Measurements from ENCODE around the gene PAX3. TPM values are rescaled to one million over a fixed set of nuclear protein-coding genes. Genes with fewer than 3 reads are reported as not detected.

The PAX3 gene
- total RNA-seq, 1 experiment from 2014 or later: not detected

GRCh38 chr2:222333397-222333796, 34.6 kb upstream of the PAX3 start:
- TF ChIP-seq CTCF (IDR thresholded peaks at IDR 0.05; ENCODE audit: insufficient read depth in 1 of 2, low read depth in 1 of 2, low read length in 1 of 2, severe bottlenecking in 1 of 2, unreplicated experiment in 1 of 2): no peak
- CTCF ChIA-PET: no interaction called here
- H3K9me3 ChIP-seq: peaks cover 4% of the 10 kb centered on the region
- no TSS peak for BruUV-seq (replicated peaks)
- Mint-ChIP-seq H3K27ac (ENCODE audit: unreplicated experiment) (no peak overlapping the region), H3K27me3 (ENCODE audit: insufficient read depth, unreplicated experiment) (peaks cover 4% of the 10 kb centered on the region), H3K4me1 (ENCODE audit: low read depth, unreplicated experiment) (no peaks in the 10 kb centered on the region), H3K36me3 (ENCODE audit: insufficient read depth, unreplicated experiment) (no peaks in the 10 kb centered on the region), H3K9me3 (ENCODE audit: unreplicated experiment) (peaks cover 16% of the 10 kb centered on the region), H3K4me3 (ENCODE audit: unreplicated experiment) (no peak overlapping the region)
- POLR2A ChIA-PET: no interaction called here
- intact Hi-C loops (cut with micrococcal nuclease; ENCODE audit: unreplicated experiment): no loop called here
- H3K4me3 ChIP-seq (ENCODE audit: low read depth, low read length): no peak overlapping the region
- no peaks in the 10 kb centered on the region for H3K27me3 ChIP-seq (replicated peaks; ENCODE audit: control insufficient read depth, insufficient read depth, low read length)
- DNase-seq: no peak
- H3K4me1 ChIP-seq: no peaks in the 10 kb centered on the region
- no peaks in the 10 kb centered on the region for H3K36me3 ChIP-seq (ENCODE audit: control insufficient read depth, insufficient read depth, low read length)

- Mint-ChIP-seq H3K4me1 (ENCODE audit: low read depth, unreplicated experiment) (no peaks in the 10 kb centered on the region), H3K4me3 (ENCODE audit: unreplicated experiment) (no peak overlapping the region), H3K36me3 (ENCODE audit: insufficient read depth, unreplicated experiment) (no peaks in the 10 kb centered on the region), H3K9me3 (ENCODE audit: unreplicated experiment) (peaks cover 16% of the 10 kb centered on the region), H3K27me3 (ENCODE audit: insufficient read depth, unreplicated experiment) (peaks cover 4% of the 10 kb centered on the region), H3K27ac (ENCODE audit: unreplicated experiment) (no peak overlapping the region)
- Histone ChIP-seq H3K36me3 (ENCODE audit: control insufficient read depth, insufficient read depth, low read length) (no peaks in the 10 kb centered on the region), H3K4me3 (ENCODE audit: low read depth, low read length) (no peak overlapping the region), H3K27me3 (replicated peaks; ENCODE audit: control insufficient read depth, insufficient read depth, low read length) (no peaks in the 10 kb centered on the region), H3K4me1 (no peaks in the 10 kb centered on the region), H3K9me3 (peaks cover 4% of the 10 kb centered on the region)
- BruUV-seq (replicated peaks): no TSS peak
- intact Hi-C loops (cut with micrococcal nuclease; ENCODE audit: unreplicated experiment): no loop called here
- ChIA-PET POLR2A (no interaction called here), CTCF (no interaction called here)
- TF ChIP-seq CTCF (IDR thresholded peaks at IDR 0.05; ENCODE audit: insufficient read depth in 1 of 2, low read depth in 1 of 2, low read length in 1 of 2, severe bottlenecking in 1 of 2, unreplicated experiment in 1 of 2): no peak
- no peak for DNase-seq
These were observed 33.3 kb upstream of the PAX3 start for GRCh38 chr2:222332116-222332515.

- no peaks in the 10 kb centered on the region for H3K36me3 ChIP-seq (ENCODE audit: control insufficient read depth, insufficient read depth, low read length)
- Mint-ChIP-seq H3K4me3 (ENCODE audit: unreplicated experiment) (no peak overlapping the region), H3K9me3 (ENCODE audit: unreplicated experiment) (peaks cover 16% of the 10 kb centered on the region), H3K4me1 (ENCODE audit: low read depth, unreplicated experiment) (no peaks in the 10 kb centered on the region), H3K27me3 (ENCODE audit: insufficient read depth, unreplicated experiment) (peaks cover 4% of the 10 kb centered on the region), H3K27ac (ENCODE audit: unreplicated experiment) (no peak overlapping the region), H3K36me3 (ENCODE audit: insufficient read depth, unreplicated experiment) (no peaks in the 10 kb centered on the region)
- H3K9me3 ChIP-seq: peaks cover 4% of the 10 kb centered on the region
- no peak for DNase-seq
- BruUV-seq (replicated peaks): no TSS peak
- CTCF ChIA-PET: no interaction called here
- POLR2A ChIA-PET: no interaction called here
- H3K4me3 ChIP-seq (ENCODE audit: low read depth, low read length): no peak overlapping the region
- no peaks in the 10 kb centered on the region for H3K27me3 ChIP-seq (replicated peaks; ENCODE audit: control insufficient read depth, insufficient read depth, low read length)
- TF ChIP-seq CTCF (IDR thresholded peaks at IDR 0.05; ENCODE audit: insufficient read depth in 1 of 2, low read depth in 1 of 2, low read length in 1 of 2, severe bottlenecking in 1 of 2, unreplicated experiment in 1 of 2): no peak
- H3K4me1 ChIP-seq: no peaks in the 10 kb centered on the region
- intact Hi-C loops (cut with micrococcal nuclease; ENCODE audit: unreplicated experiment): no loop called here
These were observed 32.1 kb upstream of the PAX3 start for GRCh38 chr2:222330910-222331309.
